ENCODE measurements around the gene PTPRN2. TPM values are rescaled to one million over a fixed set of nuclear protein-coding genes. Genes with fewer than 3 reads are reported as not detected.
A peak's percentile ranks its signal among the peaks of the same experiment; 100 is the strongest.
"Not testable (repeated sequence)": the region's sequence is repeated elsewhere in the genome, so short reads cannot be mapped to it uniquely, and the experiment has no call there.

Gene PTPRN2
- total RNA-seq, 5 donors from 2014 or later (not counting 1 experiment from before 2014, with no cell fraction given): 0.60 to 1.7 (median 0.82) TPM

GRCh38 chr7:158151273-158151672 is 436.4 kb downstream of the PTPRN2 start:
- H3K4me1 ChIP-seq (ENCODE audit: control insufficient read depth in 1 of 2, extremely low read depth in 1 of 2, insufficient read depth in 2 of 2, low read length in 2 of 2); H3K27me3 Mint-ChIP-seq; H3K9me3 ChIP-seq; H3K9me3 Mint-ChIP-seq; H3K27ac Mint-ChIP-seq; H3K4me3 Mint-ChIP-seq; H3K36me3 ChIP-seq (ENCODE audit: control insufficient read depth in 2 of 2, extremely low read depth in 1 of 2, insufficient read depth in 1 of 2, low read length in 1 of 2); POLR2A ChIA-PET; H3K4me3 ChIP-seq (ENCODE audit: control insufficient read depth in 1 of 2, extremely low read depth in 1 of 2, low read length in 1 of 2); H3K4me1 Mint-ChIP-seq; H3K36me3 Mint-ChIP-seq; CTCF ChIA-PET; H3K27ac ChIP-seq (ENCODE audit: low read length); ATAC-seq (replicated peaks in 1 of 4): not testable (repeated sequence)
- 76% methylated on average over 10 of the region's 17 CpGs for WGBS (ENCODE audit: insufficient coverage)
- peaks cover 0 to 16% of the 10 kb centered on the region in 2 experiments for H3K27me3 ChIP-seq (replicated peaks in 1 of 2; ENCODE audit: control insufficient read depth in 2 of 2, extremely low read depth in 1 of 2, insufficient read depth in 2 of 2, low read length in 1 of 2)
- DNase-seq: peak in 15 of 35 experiments; percentile 3 to 59 (median 17)

- H3K36me3 ChIP-seq (ENCODE audit: control insufficient read depth in 2 of 2, extremely low read depth in 1 of 2, insufficient read depth in 1 of 2, low read length in 1 of 2): no peaks in the 10 kb centered on the region
- Mint-ChIP-seq H3K36me3 (no peaks in the 10 kb centered on the region), H3K27me3 (peaks cover 0 to 4% of the 10 kb centered on the region in 2 donors), H3K27ac (no peak overlapping the region), H3K4me1 (no peaks in the 10 kb centered on the region), H3K4me3 (no peak overlapping the region), H3K9me3 (peaks cover under 1 to 1% (median 1%) of the 10 kb centered on the region in 3 donors)
- DNase-seq (no peak), ATAC-seq (replicated peaks in 1 of 4) (no peak)
- H3K4me3 ChIP-seq (ENCODE audit: control insufficient read depth in 1 of 2, extremely low read depth in 1 of 2, low read length in 1 of 2): no peak overlapping the region
- H3K27me3 ChIP-seq (replicated peaks in 1 of 2; ENCODE audit: control insufficient read depth in 2 of 2, extremely low read depth in 1 of 2, insufficient read depth in 2 of 2, low read length in 1 of 2): peaks cover 0 to 16% of the 10 kb centered on the region in 2 experiments
- no peak overlapping the region for H3K27ac ChIP-seq (ENCODE audit: low read length)
- no peaks in the 10 kb centered on the region for H3K9me3 ChIP-seq
- ChIA-PET CTCF (no interaction called here), POLR2A (no interaction called here)
- WGBS (ENCODE audit: insufficient coverage): 86% methylated on average over 6 of the region's 7 CpGs
- H3K4me1 ChIP-seq (ENCODE audit: control insufficient read depth in 1 of 2, extremely low read depth in 1 of 2, insufficient read depth in 2 of 2, low read length in 2 of 2): no peaks in the 10 kb centered on the region
Measured at GRCh38 chr7:158150234-158150633, 437.4 kb downstream of the PTPRN2 start.

GRCh38 chr7:158147431-158147830 is 440.2 kb downstream of the PTPRN2 start:
- CTCF ChIA-PET; H3K9me3 ChIP-seq; H3K27ac ChIP-seq (ENCODE audit: low read length): not testable (repeated sequence)

GRCh38 chr7:158145370-158145769 is 442.3 kb downstream of the PTPRN2 start:
- H3K27me3 ChIP-seq (replicated peaks in 1 of 2; ENCODE audit: control insufficient read depth in 2 of 2, extremely low read depth in 1 of 2, insufficient read depth in 2 of 2, low read length in 1 of 2): peaks cover 0 to 2% of the 10 kb centered on the region in 2 experiments
- Mint-ChIP-seq H3K27me3 (no peaks in the 10 kb centered on the region), H3K27ac (no peak overlapping the region), H3K4me3 (no peak overlapping the region), H3K36me3 (no peaks in the 10 kb centered on the region), H3K4me1 (no peaks in the 10 kb centered on the region), H3K9me3 (no peaks in the 10 kb centered on the region)
- ChIA-PET POLR2A (no interaction called here), CTCF (no interaction called here)
- WGBS (ENCODE audit: insufficient coverage): 79% methylated on average over 4 of the region's 13 CpGs
- H3K36me3 ChIP-seq (ENCODE audit: control insufficient read depth in 2 of 2, extremely low read depth in 1 of 2, insufficient read depth in 1 of 2, low read length in 1 of 2): no peaks in the 10 kb centered on the region
- H3K9me3 ChIP-seq: peaks cover 2% of the 10 kb centered on the region
- no peak for ATAC-seq (replicated peaks in 1 of 4)
- no peaks in the 10 kb centered on the region for H3K4me1 ChIP-seq (ENCODE audit: control insufficient read depth in 1 of 2, extremely low read depth in 1 of 2, insufficient read depth in 2 of 2, low read length in 2 of 2)
- no peak for DNase-seq
- H3K4me3 ChIP-seq (ENCODE audit: control insufficient read depth in 1 of 2, extremely low read depth in 1 of 2, low read length in 1 of 2): no peak overlapping the region
- H3K27ac ChIP-seq (ENCODE audit: low read length): no peak overlapping the region

More at GRCh38 chr7:158147431-158147830, 440.2 kb downstream of the PTPRN2 start:
- H3K4me1 ChIP-seq (ENCODE audit: control insufficient read depth in 1 of 2, extremely low read depth in 1 of 2, insufficient read depth in 2 of 2, low read length in 2 of 2); H3K9me3 Mint-ChIP-seq; ATAC-seq (replicated peaks in 1 of 4); DNase-seq; H3K27ac Mint-ChIP-seq; POLR2A ChIA-PET; H3K27me3 ChIP-seq (replicated peaks in 1 of 2; ENCODE audit: control insufficient read depth in 2 of 2, extremely low read depth in 1 of 2, insufficient read depth in 2 of 2, low read length in 1 of 2); H3K36me3 ChIP-seq (ENCODE audit: control insufficient read depth in 2 of 2, extremely low read depth in 1 of 2, insufficient read depth in 1 of 2, low read length in 1 of 2); H3K36me3 Mint-ChIP-seq; H3K4me1 Mint-ChIP-seq; H3K4me3 ChIP-seq (ENCODE audit: control insufficient read depth in 1 of 2, extremely low read depth in 1 of 2, low read length in 1 of 2); H3K27me3 Mint-ChIP-seq; H3K4me3 Mint-ChIP-seq: not testable (repeated sequence)
- WGBS (ENCODE audit: insufficient coverage): 91% methylated on average over 18 of the region's 18 CpGs

- 91% methylated on average over 29 of the region's 34 CpGs for WGBS (ENCODE audit: insufficient coverage)
- no peak overlapping the region for H3K27ac Mint-ChIP-seq
- ATAC-seq (replicated peaks in 1 of 4): no peak
- H3K9me3 Mint-ChIP-seq: no peaks in the 10 kb centered on the region
- Histone ChIP-seq H3K4me1 (ENCODE audit: control insufficient read depth in 1 of 2, extremely low read depth in 1 of 2, insufficient read depth in 2 of 2, low read length in 2 of 2) (no peaks in the 10 kb centered on the region), H3K27ac (ENCODE audit: low read length) (no peak overlapping the region), H3K36me3 (ENCODE audit: control insufficient read depth in 2 of 2, extremely low read depth in 1 of 2, insufficient read depth in 1 of 2, low read length in 1 of 2) (no peaks in the 10 kb centered on the region), H3K4me3 (ENCODE audit: control insufficient read depth in 1 of 2, extremely low read depth in 1 of 2, low read length in 1 of 2) (no peak overlapping the region), H3K9me3 (peaks cover 2% of the 10 kb centered on the region), H3K27me3 (replicated peaks in 1 of 2; ENCODE audit: control insufficient read depth in 2 of 2, extremely low read depth in 1 of 2, insufficient read depth in 2 of 2, low read length in 1 of 2) (peaks cover 0 to 2% of the 10 kb centered on the region in 2 experiments)
- ChIA-PET CTCF (no interaction called here), POLR2A (no interaction called here)
- no peaks in the 10 kb centered on the region for H3K36me3 Mint-ChIP-seq
- H3K4me3 Mint-ChIP-seq: no peak overlapping the region
- no peaks in the 10 kb centered on the region for H3K4me1 Mint-ChIP-seq
- H3K27me3 Mint-ChIP-seq: no peaks in the 10 kb centered on the region
- DNase-seq: no peak
Measured at GRCh38 chr7:158143196-158144120, 444.2 kb downstream of the PTPRN2 start.

GRCh38 chr7:158142657-158143056 is 445.0 kb downstream of the PTPRN2 start:
- ChIA-PET CTCF (no interaction called here), POLR2A (no interaction called here)
- no peaks in the 10 kb centered on the region for H3K9me3 Mint-ChIP-seq
- DNase-seq (no peak), ATAC-seq (replicated peaks in 1 of 4) (no peak)
- Histone ChIP-seq H3K9me3 (peaks cover 2% of the 10 kb centered on the region), H3K4me3 (ENCODE audit: control insufficient read depth in 1 of 2, extremely low read depth in 1 of 2, low read length in 1 of 2) (no peak overlapping the region), H3K36me3 (ENCODE audit: control insufficient read depth in 2 of 2, extremely low read depth in 1 of 2, insufficient read depth in 1 of 2, low read length in 1 of 2) (no peaks in the 10 kb centered on the region), H3K27ac (ENCODE audit: low read length) (no peak overlapping the region), H3K27me3 (replicated peaks in 1 of 2; ENCODE audit: control insufficient read depth in 2 of 2, extremely low read depth in 1 of 2, insufficient read depth in 2 of 2, low read length in 1 of 2) (peaks cover 0 to 2% of the 10 kb centered on the region in 2 experiments), H3K4me1 (ENCODE audit: control insufficient read depth in 1 of 2, extremely low read depth in 1 of 2, insufficient read depth in 2 of 2, low read length in 2 of 2) (no peaks in the 10 kb centered on the region)
- H3K36me3 Mint-ChIP-seq: no peaks in the 10 kb centered on the region
- H3K27ac Mint-ChIP-seq: no peak overlapping the region
- WGBS (ENCODE audit: insufficient coverage): 86% methylated on average over 12 of the region's 12 CpGs
- H3K4me1 Mint-ChIP-seq: no peaks in the 10 kb centered on the region
- no peaks in the 10 kb centered on the region for H3K27me3 Mint-ChIP-seq
- H3K4me3 Mint-ChIP-seq: no peak overlapping the region
